NOMO-1 (cell line): ENCODE results near the gene ZFYVE16.
A peak's percentile ranks its signal among the peaks of the same experiment; 100 is the strongest.
"Not testable (repeated sequence)": the region's sequence is repeated elsewhere in the genome, so short reads cannot be mapped to it uniquely, and the experiment has no call there.

Experiments used
- DNase-seq, 2 experiments: peaks; one replicate each; lab custom pipeline; 2025; ENCODE audit not compliant: unreplicated experiment in 2 of 2; lab: John Stamatoyannopoulos, UW

Gene ZFYVE16

GRCh38 chr5:80409367-80409966, 1.6 kb downstream of the ZFYVE16 start:
- DNase-seq, result no peak

GRCh38 chr5:80411589-80412219, 3.8 kb downstream of the ZFYVE16 start:
- DNase-seq, result no peak

GRCh38 chr5:80414113-80414512, 6.2 kb downstream of the ZFYVE16 start:
- peak; percentile 60 to 81 for DNase-seq

- DNase-seq, result no peak
Measured at GRCh38 chr5:80417973-80418372, 10.1 kb downstream of the ZFYVE16 start.

GRCh38 chr5:80424365-80424764, 16.5 kb downstream of the ZFYVE16 start:
- DNase-seq, result not testable (repeated sequence)

GRCh38 chr5:80435476-80435875, 27.6 kb downstream of the ZFYVE16 start:
- DNase-seq, result no peak

GRCh38 chr5:80437326-80437725, 29.5 kb downstream of the ZFYVE16 start:
- DNase-seq, result peak; percentile 58 to 74

- DNase-seq, result no peak
Measured at GRCh38 chr5:80438739-80439138, 30.9 kb downstream of the ZFYVE16 start.

GRCh38 chr5:80439213-80439612, 31.3 kb downstream of the ZFYVE16 start:
- DNase-seq, result no peak

GRCh38 chr5:80442742-80443141, 34.9 kb downstream of the ZFYVE16 start:
- no peak for DNase-seq

GRCh38 chr5:80453366-80453765, 45.5 kb downstream of the ZFYVE16 start:
- DNase-seq, result no peak

GRCh38 chr5:80463269-80463668, 55.4 kb downstream of the ZFYVE16 start:
- DNase-seq, result no peak

GRCh38 chr5:80466669-80467485, 59.0 kb downstream of the ZFYVE16 start:
- DNase-seq, result peak; percentile 33 to 75

- no peak for DNase-seq
Measured at GRCh38 chr5:80468131-80468530, 60.3 kb downstream of the ZFYVE16 start.

- not testable (repeated sequence) for DNase-seq
Measured at GRCh38 chr5:80470631-80471030, 62.8 kb downstream of the ZFYVE16 start.

- DNase-seq, result no peak
Measured at GRCh38 chr5:80474929-80475328, 67.1 kb downstream of the ZFYVE16 start.

GRCh38 chr5:80479713-80480112, 71.8 kb downstream of the ZFYVE16 start:
- no peak for DNase-seq

- no peak for DNase-seq
Measured at GRCh38 chr5:80480354-80480753, 72.5 kb downstream of the ZFYVE16 start.

- DNase-seq, result peak; percentile 35 to 51
Measured at GRCh38 chr5:80481019-80481893, 73.4 kb downstream of the ZFYVE16 start.

GRCh38 chr5:80482578-80482977, 74.7 kb downstream of the ZFYVE16 start:
- DNase-seq, result no peak
